Liver (tissue), 3 donors: ENCODE results near the gene HCAR2.
"Not testable (repeated sequence)": the region's sequence is repeated elsewhere in the genome, so short reads cannot be mapped to it uniquely, and the experiment has no call there.

Experiments
- EGR1 ChIP-seq, 2 donors: IDR thresholded peaks; 2 replicates each; pipeline ENCODE4 v1.6.1; 2016 to 2018; ENCODE audit warnings: antibody characterized with exemption in 2 of 2, low read depth in 2 of 2
- GABPA ChIP-seq, 2 donors: IDR thresholded peaks in 1 of 2; conservative IDR thresholded peaks in 1 of 2; 2 replicates each; pipeline ENCODE4 v1.6.1; 2016; ENCODE audit warnings: antibody characterized with exemption in 2 of 2, mild to moderate bottlenecking in 1 of 2, moderate library complexity in 1 of 2
- HNF4A ChIP-seq, 2 donors: conservative IDR thresholded peaks; 2 replicates each; pipeline ENCODE4 v1.6.1; 2016; ENCODE audit warnings: antibody characterized with exemption in 2 of 2, mild to moderate bottlenecking in 2 of 2
- RAD21 ChIP-seq, 2 donors: IDR thresholded peaks; 2 replicates each; pipeline ENCODE4 v1.6.1; 2016; ENCODE audit warnings: antibody characterized with exemption in 2 of 2, mild to moderate bottlenecking in 2 of 2
- RXRA ChIP-seq, 2 donors: IDR thresholded peaks; 2 replicates each; pipeline ENCODE4 v1.6.1; 2017 to 2018; ENCODE audit warnings: antibody characterized with exemption in 2 of 2, mild to moderate bottlenecking in 1 of 2
- SP1 ChIP-seq: IDR thresholded peaks from 2 replicates; pipeline ENCODE4 v1.6.1; 2018; ENCODE audit warnings: antibody characterized with exemption, mild to moderate bottlenecking
- TAF1 ChIP-seq: conservative IDR thresholded peaks from 2 replicates; pipeline ENCODE4 v1.6.1; 2016; ENCODE audit warnings: antibody characterized with exemption, mild to moderate bottlenecking
- YY1 ChIP-seq: IDR thresholded peaks from 2 replicates; pipeline ENCODE4 v1.6.1; 2016; ENCODE audit warnings: antibody characterized with exemption, mild to moderate bottlenecking
- TF ChIP-seq, protein P1 (sequence below): fragments of 150-350 bp; IDR thresholded peaks from 2 replicates; pipeline ENCODE4 v1.5.1; 2017; ENCODE audit warnings: improper control_type of control experiment, low read depth, low read length; ENCODE audit not compliant: missing input control
- TF ChIP-seq, protein P2 (sequence below): IDR thresholded peaks from 2 replicates; pipeline ENCODE4 v1.6.1; 2016; ENCODE audit warnings: antibody characterized with exemption
- donor health status: healthy.
- donor health status: healthy.

DNA sequence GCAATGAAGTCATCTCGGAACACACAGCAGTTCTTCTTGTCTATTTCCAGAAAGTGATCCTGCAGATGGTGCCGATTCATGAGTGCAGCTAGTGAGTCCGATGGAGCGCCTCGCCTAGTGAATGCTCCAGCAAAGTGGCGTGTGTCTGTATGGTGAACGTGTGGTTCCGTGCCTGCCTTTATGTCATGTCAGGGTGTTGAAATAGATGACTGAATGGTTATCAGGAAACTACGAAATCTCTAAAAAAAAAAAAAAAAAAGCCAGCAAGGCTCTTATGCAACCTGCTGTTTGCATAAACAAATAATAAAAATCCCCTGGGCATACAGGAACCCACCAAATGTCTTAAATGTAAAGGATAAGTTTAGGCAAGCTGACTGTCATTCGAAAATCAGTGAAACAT lies 13.5 kb upstream of the HCAR2 start, which contains the start of gene HCAR3:
- TF ChIP-seq, protein P1, sequence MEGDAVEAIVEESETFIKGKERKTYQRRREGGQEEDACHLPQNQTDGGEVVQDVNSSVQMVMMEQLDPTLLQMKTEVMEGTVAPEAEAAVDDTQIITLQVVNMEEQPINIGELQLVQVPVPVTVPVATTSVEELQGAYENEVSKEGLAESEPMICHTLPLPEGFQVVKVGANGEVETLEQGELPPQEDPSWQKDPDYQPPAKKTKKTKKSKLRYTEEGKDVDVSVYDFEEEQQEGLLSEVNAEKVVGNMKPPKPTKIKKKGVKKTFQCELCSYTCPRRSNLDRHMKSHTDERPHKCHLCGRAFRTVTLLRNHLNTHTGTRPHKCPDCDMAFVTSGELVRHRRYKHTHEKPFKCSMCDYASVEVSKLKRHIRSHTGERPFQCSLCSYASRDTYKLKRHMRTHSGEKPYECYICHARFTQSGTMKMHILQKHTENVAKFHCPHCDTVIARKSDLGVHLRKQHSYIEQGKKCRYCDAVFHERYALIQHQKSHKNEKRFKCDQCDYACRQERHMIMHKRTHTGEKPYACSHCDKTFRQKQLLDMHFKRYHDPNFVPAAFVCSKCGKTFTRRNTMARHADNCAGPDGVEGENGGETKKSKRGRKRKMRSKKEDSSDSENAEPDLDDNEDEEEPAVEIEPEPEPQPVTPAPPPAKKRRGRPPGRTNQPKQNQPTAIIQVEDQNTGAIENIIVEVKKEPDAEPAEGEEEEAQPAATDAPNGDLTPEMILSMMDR, result not testable (repeated sequence)
- TF ChIP-seq YY1; SP1; RXRA (IDR thresholded peaks at IDR 0.05); EGR1 (IDR thresholded peaks at IDR 0.05; ENCODE audit: low read depth in 2 of 2); RAD21 (IDR thresholded peaks at IDR 0.05); GABPA (IDR thresholded peaks at IDR 0.05 in 1 of 2, conservative IDR thresholded peaks at IDR 0.05 in 1 of 2); HNF4A (conservative IDR thresholded peaks at IDR 0.05); TAF1: not testable (repeated sequence)
- TF ChIP-seq, protein P2, sequence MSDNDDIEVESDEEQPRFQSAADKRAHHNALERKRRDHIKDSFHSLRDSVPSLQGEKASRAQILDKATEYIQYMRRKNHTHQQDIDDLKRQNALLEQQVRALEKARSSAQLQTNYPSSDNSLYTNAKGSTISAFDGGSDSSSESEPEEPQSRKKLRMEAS, result not testable (repeated sequence)
